HG02981 (cell line): ENCODE measurements around the gene RB1.
A peak's percentile ranks its signal among the peaks of the same experiment; 100 is the strongest.
"Not testable (repeated sequence)": the region's sequence is repeated elsewhere in the genome, so short reads cannot be mapped to it uniquely, and the experiment has no call there.

Source experiments
- ATAC-seq: cut with Tn5 transposase; IDR thresholded peaks from one replicate; pipeline ENCODE4 v1.9.1; 2021; ENCODE audit warnings: mild to moderate bottlenecking, moderate library complexity; ENCODE audit not compliant: unreplicated experiment

Gene RB1

GRCh38 chr13:48346583-48346982 is 43.0 kb downstream of the RB1 start:
- no peak for ATAC-seq

- no peak for ATAC-seq
Observed at GRCh38 chr13:48349525-48349924, 46.0 kb downstream of the RB1 start.

- no peak for ATAC-seq
Observed at GRCh38 chr13:48353590-48353989, 50.0 kb downstream of the RB1 start.

GRCh38 chr13:48355524-48355923 is 52.0 kb downstream of the RB1 start:
- not testable (repeated sequence) for ATAC-seq

GRCh38 chr13:48356750-48357149 is 53.2 kb downstream of the RB1 start:
- ATAC-seq: no peak

- ATAC-seq: no peak
Observed at GRCh38 chr13:48369988-48370387, 66.4 kb downstream of the RB1 start.

- ATAC-seq: no peak
Observed at GRCh38 chr13:48370815-48371214, 67.3 kb downstream of the RB1 start.

GRCh38 chr13:48377857-48378256 is 74.3 kb downstream of the RB1 start:
- no peak for ATAC-seq

GRCh38 chr13:48380581-48380980 is 77.0 kb downstream of the RB1 start:
- ATAC-seq: no peak

- no peak for ATAC-seq
Observed at GRCh38 chr13:48383384-48383783, 79.8 kb downstream of the RB1 start.

GRCh38 chr13:48386816-48387215 is 83.3 kb downstream of the RB1 start:
- no peak for ATAC-seq

GRCh38 chr13:48391257-48391656 is 87.7 kb downstream of the RB1 start:
- no peak for ATAC-seq

GRCh38 chr13:48393030-48393697 is 89.6 kb downstream of the RB1 start:
- no peak for ATAC-seq

- no peak for ATAC-seq
Observed at GRCh38 chr13:48393698-48394085, 90.1 kb downstream of the RB1 start.

GRCh38 chr13:48397744-48398143 is 94.2 kb downstream of the RB1 start:
- no peak for ATAC-seq

- no peak for ATAC-seq
Observed at GRCh38 chr13:48398450-48399095, 95.0 kb downstream of the RB1 start.

- ATAC-seq: no peak
Observed at GRCh38 chr13:48400090-48400694, 96.6 kb downstream of the RB1 start.

GRCh38 chr13:48400850-48401291 is 97.3 kb downstream of the RB1 start:
- ATAC-seq: no peak

- ATAC-seq: no peak
Observed at GRCh38 chr13:48401480-48401879, 97.9 kb downstream of the RB1 start.

GRCh38 chr13:48402325-48402932 is 98.9 kb downstream of the RB1 start:
- ATAC-seq: no peak

- peak; percentile 41 for ATAC-seq
Observed at GRCh38 chr13:48403151-48403631, 99.6 kb downstream of the RB1 start.

- ATAC-seq: no peak
Observed at GRCh38 chr13:48403913-48404312, 100.4 kb downstream of the RB1 start.
